A549 treated with ZK216348 at 1 μM for 4 hours (cell line): ENCODE results near the gene GNL3L. TPM values are rescaled to one million over a fixed set of nuclear protein-coding genes. Genes with fewer than 3 reads are reported as not detected.

ENCODE experiments used
- total RNA-seq: library from RNA; stranded (reverse); fragments of 200-300 nt; extraction: Qiagen RNA extraction; gene quantifications from 5 replicates; pipeline ENCODE4 v1.2.3, GENCODE V29; 2022; ENCODE audit warnings: low read depth

GNL3L gene, protein sequence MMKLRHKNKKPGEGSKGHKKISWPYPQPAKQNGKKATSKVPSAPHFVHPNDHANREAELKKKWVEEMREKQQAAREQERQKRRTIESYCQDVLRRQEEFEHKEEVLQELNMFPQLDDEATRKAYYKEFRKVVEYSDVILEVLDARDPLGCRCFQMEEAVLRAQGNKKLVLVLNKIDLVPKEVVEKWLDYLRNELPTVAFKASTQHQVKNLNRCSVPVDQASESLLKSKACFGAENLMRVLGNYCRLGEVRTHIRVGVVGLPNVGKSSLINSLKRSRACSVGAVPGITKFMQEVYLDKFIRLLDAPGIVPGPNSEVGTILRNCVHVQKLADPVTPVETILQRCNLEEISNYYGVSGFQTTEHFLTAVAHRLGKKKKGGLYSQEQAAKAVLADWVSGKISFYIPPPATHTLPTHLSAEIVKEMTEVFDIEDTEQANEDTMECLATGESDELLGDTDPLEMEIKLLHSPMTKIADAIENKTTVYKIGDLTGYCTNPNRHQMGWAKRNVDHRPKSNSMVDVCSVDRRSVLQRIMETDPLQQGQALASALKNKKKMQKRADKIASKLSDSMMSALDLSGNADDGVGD
- 17.2 to 20.8 TPM (median 17.6 TPM) in 5 replicates for total RNA-seq

DNA sequence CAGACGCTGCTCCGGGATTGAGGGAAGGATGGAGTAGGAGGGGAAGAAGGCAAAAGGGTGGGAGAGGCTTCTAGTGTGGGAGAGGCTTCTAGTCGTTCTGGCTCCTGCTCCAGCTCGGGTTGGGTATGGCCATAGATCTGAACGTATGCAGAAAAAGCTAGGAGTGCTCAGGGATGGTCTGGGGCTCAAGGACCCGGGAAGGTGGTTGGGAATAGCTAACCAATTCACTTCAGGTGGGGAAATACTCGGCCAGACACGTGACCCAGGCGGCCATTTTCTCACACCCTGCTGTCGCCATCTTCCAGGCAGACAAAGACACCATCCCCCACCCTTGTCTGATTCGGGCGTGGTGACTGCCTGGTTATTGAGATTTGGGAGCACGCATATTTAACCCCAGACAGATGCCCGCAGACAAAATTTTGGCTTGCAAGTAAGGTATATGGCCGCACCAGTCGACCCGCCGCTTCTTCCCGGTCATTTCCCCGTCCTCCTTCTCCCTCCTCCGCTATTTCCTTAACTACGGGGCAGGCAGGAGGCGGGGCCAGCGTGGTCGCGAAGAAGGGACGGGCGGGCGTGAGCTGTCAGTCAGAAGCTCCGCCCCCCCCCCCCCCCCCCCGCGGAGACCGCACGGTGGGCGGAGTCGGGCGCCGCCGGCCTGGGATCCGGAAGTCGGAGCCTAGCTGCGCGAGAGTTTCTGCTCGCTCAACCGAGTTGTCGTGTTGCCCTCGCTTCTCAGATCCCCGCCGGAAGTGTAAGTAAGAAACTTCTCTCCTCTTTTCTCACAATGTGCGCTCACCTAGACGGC lies at the start of gene GNL3L:
Gene GNL3L (plus strand): TSS at position 668 of the 805 bp plus-strand sequence. CDS start 2,348 bp downstream, outside the sequence.

DNA sequence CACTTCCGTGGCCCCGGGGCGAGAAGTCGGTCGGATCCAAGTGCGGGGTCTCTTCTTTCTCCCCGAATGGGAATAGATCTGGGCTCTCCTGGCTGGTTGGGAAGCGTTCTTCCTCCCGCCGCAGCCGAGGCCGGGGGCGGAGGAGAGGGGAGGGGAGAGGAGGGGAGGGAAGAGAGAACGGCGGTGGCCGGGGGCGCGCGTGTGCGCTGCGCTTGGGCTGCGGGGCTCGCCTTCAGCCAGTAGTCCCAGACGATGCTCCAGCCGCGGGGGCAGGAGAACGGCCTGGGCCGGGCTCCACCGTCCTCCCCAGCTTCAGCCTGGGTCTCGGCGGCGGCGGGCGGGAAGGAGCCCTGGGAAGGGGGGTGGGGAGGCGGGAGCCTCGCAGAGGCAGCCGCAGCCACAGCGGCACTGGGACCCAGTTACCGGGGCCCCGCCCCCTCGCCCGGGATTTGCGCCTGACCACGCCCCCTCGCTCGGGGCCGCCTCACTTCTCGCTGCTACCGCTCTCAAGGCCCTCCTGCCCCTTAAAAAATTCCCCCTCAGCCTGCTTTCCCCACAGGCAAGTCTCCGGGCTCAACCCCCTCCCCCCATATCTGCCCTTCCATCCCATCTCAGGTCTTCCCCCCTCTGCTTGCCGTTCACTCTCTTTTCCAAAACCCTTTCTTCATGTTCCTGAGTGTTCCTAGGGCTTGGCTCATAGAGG lies 34.1 kb upstream of the GNL3L start, which contains the start of gene FGD1:
Gene FGD1 (minus strand): TSS at position 421 of the 703 bp plus-strand sequence. CDS start 802 bp downstream, outside the sequence.

Other genes starting within 250 kb of the GNL3L start
- 0.05 to 0.07 TPM in 2 of 5 replicates, not detected in the others for gene WNK3, start 172.2 kb upstream of the GNL3L start, total RNA-seq
- 51.5 to 59.7 TPM (median 54.2 TPM) in 5 replicates for gene TSR2, start 89.8 kb upstream of the GNL3L start, total RNA-seq
- gene FGD1, start 34.0 kb upstream of the GNL3L start, total RNA-seq, result 4.2 to 8.2 TPM (median 6.5 TPM) in 5 replicates